Stimulated activated CD4-positive, alpha-beta T cell treated with anti-CD3 and anti-CD28 coated beads, Interleukin-4, amount 100 ng/mL, for 24 hours (primary cell): ENCODE data around the gene TGM1.
"Not testable (repeated sequence)": the region's sequence is repeated elsewhere in the genome, so short reads cannot be mapped to it uniquely, and the experiment has no call there.

Experiments used
- DNase-seq: peaks from one replicate; pipeline ENCODE4 v3.0.0-alpha.2; 2020

TGM1 gene

DNA sequence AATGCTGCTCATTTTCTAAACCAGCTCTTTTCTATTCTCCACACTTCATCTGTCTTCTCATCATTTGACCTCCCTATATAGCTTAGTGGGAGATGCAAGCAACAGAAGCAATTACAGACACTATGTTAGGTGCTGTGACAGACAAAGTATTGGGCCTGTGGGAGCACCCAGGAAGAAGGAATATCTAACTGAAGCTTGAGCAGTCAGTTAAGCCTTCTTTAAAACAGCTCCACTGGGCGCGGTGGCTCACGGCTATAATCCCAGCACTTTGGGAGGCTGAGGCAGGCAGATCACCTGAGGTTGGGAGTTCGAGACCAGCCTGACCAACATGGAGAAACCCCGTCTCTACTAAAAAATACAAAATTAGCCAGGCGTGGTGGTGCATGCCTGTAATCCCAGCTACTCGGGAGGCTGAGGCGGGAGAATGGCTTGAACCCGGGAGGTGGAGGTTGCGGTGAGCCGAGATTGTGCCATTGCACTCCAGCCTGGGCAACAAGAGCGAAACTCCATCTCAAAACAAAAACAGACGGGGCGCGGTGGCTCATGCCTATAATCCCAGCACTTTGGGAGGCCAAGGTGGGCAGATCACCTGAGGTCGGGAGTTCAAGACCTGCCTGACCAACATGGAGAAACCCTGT, 59.6 kb downstream of the TGM1 start:
- not testable (repeated sequence) for DNase-seq

DNA sequence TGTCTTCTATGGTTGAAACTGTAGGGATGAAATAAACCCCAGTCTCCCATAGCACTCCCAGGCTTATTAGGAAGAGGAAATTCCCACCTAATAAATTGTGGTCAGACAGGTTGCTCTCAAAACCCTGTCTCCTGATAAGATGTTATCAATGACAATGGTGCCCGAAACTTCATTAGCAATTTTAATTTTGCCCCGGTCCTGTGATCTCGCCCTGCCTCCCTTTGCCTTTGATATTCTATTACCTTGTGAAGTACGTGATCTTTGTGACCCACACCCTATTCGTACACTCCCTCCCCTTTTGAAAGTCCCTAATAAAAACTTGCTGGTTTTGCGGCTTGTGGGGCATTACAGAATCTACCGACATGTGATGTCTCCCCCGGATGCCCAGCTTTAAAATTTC, 60.4 kb downstream of the TGM1 start:
- not testable (repeated sequence) for DNase-seq
